Liver (tissue), 9 donors: ENCODE measurements around the gene ORMDL3. TPM values are rescaled to one million over a fixed set of nuclear protein-coding genes. Genes with fewer than 3 reads are reported as not detected.

Source experiments
- DNase-seq: peaks from one replicate; pipeline ENCODE4 v3.0.0-alpha.2; 2017; ENCODE audit warnings: low spot score
- H3K27ac ChIP-seq, 2 donors: one replicate each; pipeline ENCODE4 v1.7.0; 2013; ENCODE audit warnings: inconsistent platforms in 2 of 2, low read length in 2 of 2, control low read depth in 1 of 2, low read depth in 1 of 2, mild to moderate bottlenecking in 1 of 2
- H3K27me3 ChIP-seq, 4 donors: one replicate each; pipeline versions ENCODE4 v1.6.1 to v1.7.0; 2013; ENCODE audit warnings: low read length in 3 of 4, inconsistent platforms in 1 of 4, mild to moderate bottlenecking in 1 of 4, moderate library complexity in 1 of 4; ENCODE audit not compliant: control insufficient read depth in 4 of 4, insufficient read depth in 4 of 4
- H3K36me3 ChIP-seq, 4 donors: one replicate each; pipeline versions ENCODE4 v1.6.1 to v1.7.0; 2013; ENCODE audit warnings: low read length in 3 of 4, mild to moderate bottlenecking in 3 of 4, low read depth in 1 of 4, moderate library complexity in 1 of 4; ENCODE audit not compliant: control insufficient read depth in 4 of 4, insufficient read depth in 3 of 4
- H3K4me1 ChIP-seq, 4 donors: one replicate each; pipeline versions ENCODE4 v1.6.1 to v1.7.0; 2013; ENCODE audit warnings: low read length in 3 of 4, mild to moderate bottlenecking in 3 of 4, moderate library complexity in 1 of 4; ENCODE audit not compliant: control insufficient read depth in 4 of 4, insufficient read depth in 4 of 4
- H3K4me3 ChIP-seq, 3 donors: one replicate each; pipeline versions ENCODE4 v1.6.1 to v1.7.0; 2013; ENCODE audit warnings: low read length in 3 of 3, control low read depth in 1 of 3, low read depth in 1 of 3, mild to moderate bottlenecking in 1 of 3
- H3K9ac ChIP-seq, 2 donors: one replicate each; pipeline ENCODE4 v1.7.0; 2013; ENCODE audit warnings: low read length in 2 of 2, mild to moderate bottlenecking in 2 of 2, moderate library complexity in 2 of 2, control low read depth in 1 of 2, low read depth in 1 of 2
- H3K9me3 ChIP-seq, 4 donors: one replicate each; pipeline versions ENCODE4 v1.6.1 to v1.7.0; 2013; ENCODE audit warnings: low read length in 3 of 4; ENCODE audit not compliant: control insufficient read depth in 4 of 4
- EGR1 ChIP-seq, 2 donors: IDR thresholded peaks; 2 replicates each; pipeline ENCODE4 v1.6.1; 2016 to 2018; ENCODE audit warnings: antibody characterized with exemption in 2 of 2, low read depth in 2 of 2
- FOXA1 ChIP-seq: IDR thresholded peaks from 2 replicates; pipeline ENCODE4 v1.6.1; 2016; ENCODE audit warnings: antibody characterized with exemption
- GABPA ChIP-seq, 2 donors: IDR thresholded peaks in 1 of 2; conservative IDR thresholded peaks in 1 of 2; 2 replicates each; pipeline ENCODE4 v1.6.1; 2016; ENCODE audit warnings: antibody characterized with exemption in 2 of 2, mild to moderate bottlenecking in 1 of 2, moderate library complexity in 1 of 2
- HNF4A ChIP-seq, 2 donors: conservative IDR thresholded peaks; 2 replicates each; pipeline ENCODE4 v1.6.1; 2016; ENCODE audit warnings: antibody characterized with exemption in 2 of 2, mild to moderate bottlenecking in 2 of 2
- RAD21 ChIP-seq, 2 donors: IDR thresholded peaks; 2 replicates each; pipeline ENCODE4 v1.6.1; 2016; ENCODE audit warnings: antibody characterized with exemption in 2 of 2, mild to moderate bottlenecking in 2 of 2
- SP1 ChIP-seq: IDR thresholded peaks from 2 replicates; pipeline ENCODE4 v1.6.1; 2018; ENCODE audit warnings: antibody characterized with exemption, mild to moderate bottlenecking
- TAF1 ChIP-seq: conservative IDR thresholded peaks from 2 replicates; pipeline ENCODE4 v1.6.1; 2016; ENCODE audit warnings: antibody characterized with exemption, mild to moderate bottlenecking
- YY1 ChIP-seq: IDR thresholded peaks from 2 replicates; pipeline ENCODE4 v1.6.1; 2016; ENCODE audit warnings: antibody characterized with exemption, mild to moderate bottlenecking
- WGBS: extraction: QIAGEN DNeasy Blood & Tissue Kit; methylation state at CpG from one replicate; pipeline ENCODE4 v1.1.7; 2013; 5-methylcytosine and 5-hydroxymethylcytosine counted together
- polyA plus RNA-seq, 2 donors: library from polyadenylated mRNA; stranded (reverse) in 1 of 2; unstranded in 1 of 2; fragments of 200-250 nt in 1 of 2; fragments of >200 nt in 1 of 2; fragmentation: Nextera tagmentation in 1 of 2; extraction: Ambion mirVana in 1 of 2; gene quantifications; one replicate each; pipeline versions ENCODE4 v1.2.1 to v1.2.3, GENCODE V29; 2013 to 2015
- total RNA-seq, 2 donors: library from RNA; depleted of rRNA; stranded (reverse); fragments of >200 nt; gene quantifications; one replicate each; pipeline ENCODE4 v1.2.3, GENCODE V29; 2014
- TF ChIP-seq, protein P1 (sequence below): fragments of 150-350 bp; IDR thresholded peaks from 2 replicates; pipeline ENCODE4 v1.5.1; 2017; ENCODE audit warnings: improper control_type of control experiment, low read depth, low read length; ENCODE audit not compliant: missing input control
- TF ChIP-seq, protein P2 (sequence below): IDR thresholded peaks from 2 replicates; pipeline ENCODE4 v1.6.1; 2016; ENCODE audit warnings: antibody characterized with exemption
- TF ChIP-seq, protein P3 (sequence below): IDR thresholded peaks from 2 replicates; pipeline ENCODE4 v1.6.1; 2016; ENCODE audit warnings: antibody characterized with exemption, mild to moderate bottlenecking
- TF ChIP-seq, protein P4 (sequence below): IDR thresholded peaks from 2 replicates; pipeline ENCODE4 v1.6.1; 2016; ENCODE audit warnings: antibody characterized with exemption
- donor health status: healthy.
- donor health status: healthy.
- donor health status: healthy.
- donor health status: healthy.
- donor health status: healthy.

ORMDL3 gene
- total and polyA plus RNA-seq, 4 donors, result 71.0 to 141 (median 125) TPM

DNA sequence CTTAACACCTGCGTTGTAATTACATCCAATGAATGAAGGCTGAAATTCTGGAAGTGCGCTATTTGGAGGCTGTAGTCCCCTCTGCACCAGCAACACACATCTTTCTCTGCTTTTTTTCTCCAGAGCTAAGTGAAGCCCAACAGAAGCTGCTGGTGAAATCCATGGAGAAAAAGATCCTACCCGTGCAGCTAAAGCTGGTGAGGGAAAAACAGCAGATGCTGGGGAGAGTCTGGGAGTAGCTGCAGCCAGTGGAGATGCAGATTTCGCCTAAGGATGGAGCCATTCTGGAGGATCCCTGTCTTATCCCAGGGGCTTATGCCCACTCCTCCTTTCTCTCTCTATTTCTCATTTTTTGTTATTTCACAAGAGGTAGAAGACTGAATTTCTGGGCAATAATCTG is 48.4 kb upstream of the ORMDL3 start:
- TF ChIP-seq, protein P1, sequence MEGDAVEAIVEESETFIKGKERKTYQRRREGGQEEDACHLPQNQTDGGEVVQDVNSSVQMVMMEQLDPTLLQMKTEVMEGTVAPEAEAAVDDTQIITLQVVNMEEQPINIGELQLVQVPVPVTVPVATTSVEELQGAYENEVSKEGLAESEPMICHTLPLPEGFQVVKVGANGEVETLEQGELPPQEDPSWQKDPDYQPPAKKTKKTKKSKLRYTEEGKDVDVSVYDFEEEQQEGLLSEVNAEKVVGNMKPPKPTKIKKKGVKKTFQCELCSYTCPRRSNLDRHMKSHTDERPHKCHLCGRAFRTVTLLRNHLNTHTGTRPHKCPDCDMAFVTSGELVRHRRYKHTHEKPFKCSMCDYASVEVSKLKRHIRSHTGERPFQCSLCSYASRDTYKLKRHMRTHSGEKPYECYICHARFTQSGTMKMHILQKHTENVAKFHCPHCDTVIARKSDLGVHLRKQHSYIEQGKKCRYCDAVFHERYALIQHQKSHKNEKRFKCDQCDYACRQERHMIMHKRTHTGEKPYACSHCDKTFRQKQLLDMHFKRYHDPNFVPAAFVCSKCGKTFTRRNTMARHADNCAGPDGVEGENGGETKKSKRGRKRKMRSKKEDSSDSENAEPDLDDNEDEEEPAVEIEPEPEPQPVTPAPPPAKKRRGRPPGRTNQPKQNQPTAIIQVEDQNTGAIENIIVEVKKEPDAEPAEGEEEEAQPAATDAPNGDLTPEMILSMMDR, result no peak
- TF ChIP-seq EGR1 (IDR thresholded peaks at IDR 0.05; ENCODE audit: low read depth in 2 of 2) (no peak), FOXA1 (no peak), GABPA (IDR thresholded peaks at IDR 0.05 in 1 of 2, conservative IDR thresholded peaks at IDR 0.05 in 1 of 2) (no peak), SP1 (no peak), TAF1 (no peak), YY1 (no peak), RAD21 (IDR thresholded peaks at IDR 0.05) (no peak)
- TF ChIP-seq, protein P2, sequence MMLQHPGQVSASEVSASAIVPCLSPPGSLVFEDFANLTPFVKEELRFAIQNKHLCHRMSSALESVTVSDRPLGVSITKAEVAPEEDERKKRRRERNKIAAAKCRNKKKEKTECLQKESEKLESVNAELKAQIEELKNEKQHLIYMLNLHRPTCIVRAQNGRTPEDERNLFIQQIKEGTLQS, result no peak
- TF ChIP-seq, protein P3, sequence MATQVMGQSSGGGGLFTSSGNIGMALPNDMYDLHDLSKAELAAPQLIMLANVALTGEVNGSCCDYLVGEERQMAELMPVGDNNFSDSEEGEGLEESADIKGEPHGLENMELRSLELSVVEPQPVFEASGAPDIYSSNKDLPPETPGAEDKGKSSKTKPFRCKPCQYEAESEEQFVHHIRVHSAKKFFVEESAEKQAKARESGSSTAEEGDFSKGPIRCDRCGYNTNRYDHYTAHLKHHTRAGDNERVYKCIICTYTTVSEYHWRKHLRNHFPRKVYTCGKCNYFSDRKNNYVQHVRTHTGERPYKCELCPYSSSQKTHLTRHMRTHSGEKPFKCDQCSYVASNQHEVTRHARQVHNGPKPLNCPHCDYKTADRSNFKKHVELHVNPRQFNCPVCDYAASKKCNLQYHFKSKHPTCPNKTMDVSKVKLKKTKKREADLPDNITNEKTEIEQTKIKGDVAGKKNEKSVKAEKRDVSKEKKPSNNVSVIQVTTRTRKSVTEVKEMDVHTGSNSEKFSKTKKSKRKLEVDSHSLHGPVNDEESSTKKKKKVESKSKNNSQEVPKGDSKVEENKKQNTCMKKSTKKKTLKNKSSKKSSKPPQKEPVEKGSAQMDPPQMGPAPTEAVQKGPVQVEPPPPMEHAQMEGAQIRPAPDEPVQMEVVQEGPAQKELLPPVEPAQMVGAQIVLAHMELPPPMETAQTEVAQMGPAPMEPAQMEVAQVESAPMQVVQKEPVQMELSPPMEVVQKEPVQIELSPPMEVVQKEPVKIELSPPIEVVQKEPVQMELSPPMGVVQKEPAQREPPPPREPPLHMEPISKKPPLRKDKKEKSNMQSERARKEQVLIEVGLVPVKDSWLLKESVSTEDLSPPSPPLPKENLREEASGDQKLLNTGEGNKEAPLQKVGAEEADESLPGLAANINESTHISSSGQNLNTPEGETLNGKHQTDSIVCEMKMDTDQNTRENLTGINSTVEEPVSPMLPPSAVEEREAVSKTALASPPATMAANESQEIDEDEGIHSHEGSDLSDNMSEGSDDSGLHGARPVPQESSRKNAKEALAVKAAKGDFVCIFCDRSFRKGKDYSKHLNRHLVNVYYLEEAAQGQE, result no peak
- TF ChIP-seq, protein P4, sequence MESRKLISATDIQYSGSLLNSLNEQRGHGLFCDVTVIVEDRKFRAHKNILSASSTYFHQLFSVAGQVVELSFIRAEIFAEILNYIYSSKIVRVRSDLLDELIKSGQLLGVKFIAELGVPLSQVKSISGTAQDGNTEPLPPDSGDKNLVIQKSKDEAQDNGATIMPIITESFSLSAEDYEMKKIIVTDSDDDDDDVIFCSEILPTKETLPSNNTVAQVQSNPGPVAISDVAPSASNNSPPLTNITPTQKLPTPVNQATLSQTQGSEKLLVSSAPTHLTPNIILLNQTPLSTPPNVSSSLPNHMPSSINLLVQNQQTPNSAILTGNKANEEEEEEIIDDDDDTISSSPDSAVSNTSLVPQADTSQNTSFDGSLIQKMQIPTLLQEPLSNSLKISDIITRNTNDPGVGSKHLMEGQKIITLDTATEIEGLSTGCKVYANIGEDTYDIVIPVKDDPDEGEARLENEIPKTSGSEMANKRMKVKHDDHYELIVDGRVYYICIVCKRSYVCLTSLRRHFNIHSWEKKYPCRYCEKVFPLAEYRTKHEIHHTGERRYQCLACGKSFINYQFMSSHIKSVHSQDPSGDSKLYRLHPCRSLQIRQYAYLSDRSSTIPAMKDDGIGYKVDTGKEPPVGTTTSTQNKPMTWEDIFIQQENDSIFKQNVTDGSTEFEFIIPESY, result no peak
- H3K27me3 ChIP-seq, result no peaks in the 10 kb centered on the region
- H3K4me1 ChIP-seq, result peaks cover 0 to 6% (median 5%) of the 10 kb centered on the region in 4 donors
- H3K36me3 ChIP-seq, result no peaks in the 10 kb centered on the region
- no peak overlapping the region for H3K9ac ChIP-seq
- H3K9me3 ChIP-seq, result no peaks in the 10 kb centered on the region
- no peak for DNase-seq
- no peak overlapping the region for H3K4me3 ChIP-seq
- H3K27ac ChIP-seq, result no peak overlapping the region
- WGBS, result 78% methylated on average over 4 of the region's 4 CpGs

DNA sequence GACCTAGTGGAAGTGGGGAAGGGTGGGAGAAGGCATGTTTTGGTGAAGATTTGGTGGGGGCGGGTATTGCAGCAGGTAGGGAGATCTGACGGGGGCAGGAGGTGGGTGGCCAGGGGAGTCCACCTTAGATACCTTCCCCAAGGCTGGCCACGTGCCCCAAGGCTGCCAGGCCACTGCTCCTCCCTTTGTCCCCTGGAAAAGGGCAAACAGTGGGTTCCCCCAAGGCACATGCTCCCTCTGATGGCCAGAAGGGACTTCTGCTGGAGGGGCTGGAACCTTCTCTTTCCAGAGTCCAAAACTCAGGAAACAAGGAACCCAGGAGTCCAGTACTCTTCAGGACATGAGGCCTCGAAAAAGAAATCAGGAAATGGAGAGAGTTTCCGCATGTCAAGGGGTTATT is 47.0 kb upstream of the ORMDL3 start:
- no peak overlapping the region for H3K4me3 ChIP-seq
- 78% methylated on average over 5 of the region's 5 CpGs for WGBS
- no peaks in the 10 kb centered on the region for H3K27me3 ChIP-seq
- TF ChIP-seq, protein P4, result no peak
- TF ChIP-seq RAD21 (IDR thresholded peaks at IDR 0.05) (no peak), HNF4A (conservative IDR thresholded peaks at IDR 0.05) (no peak), GABPA (IDR thresholded peaks at IDR 0.05 in 1 of 2, conservative IDR thresholded peaks at IDR 0.05 in 1 of 2) (no peak)
- H3K27ac ChIP-seq, result no peak overlapping the region
- no peaks in the 10 kb centered on the region for H3K9me3 ChIP-seq
- no peaks in the 10 kb centered on the region for H3K36me3 ChIP-seq
- H3K4me1 ChIP-seq, result peaks cover 0 to under 1% (median 0%) of the 10 kb centered on the region in 4 donors
- H3K9ac ChIP-seq, result no peak overlapping the region
- no peak for DNase-seq
